HG02763 (cell line): Measurements from ENCODE around the gene BCOR.

Experiments
- ATAC-seq: cut with Tn5 transposase; IDR thresholded peaks from one replicate; pipeline ENCODE4 v1.9.1; 2021; ENCODE audit warnings: mild to moderate bottlenecking, moderate library complexity; ENCODE audit not compliant: unreplicated experiment

Gene BCOR

DNA sequence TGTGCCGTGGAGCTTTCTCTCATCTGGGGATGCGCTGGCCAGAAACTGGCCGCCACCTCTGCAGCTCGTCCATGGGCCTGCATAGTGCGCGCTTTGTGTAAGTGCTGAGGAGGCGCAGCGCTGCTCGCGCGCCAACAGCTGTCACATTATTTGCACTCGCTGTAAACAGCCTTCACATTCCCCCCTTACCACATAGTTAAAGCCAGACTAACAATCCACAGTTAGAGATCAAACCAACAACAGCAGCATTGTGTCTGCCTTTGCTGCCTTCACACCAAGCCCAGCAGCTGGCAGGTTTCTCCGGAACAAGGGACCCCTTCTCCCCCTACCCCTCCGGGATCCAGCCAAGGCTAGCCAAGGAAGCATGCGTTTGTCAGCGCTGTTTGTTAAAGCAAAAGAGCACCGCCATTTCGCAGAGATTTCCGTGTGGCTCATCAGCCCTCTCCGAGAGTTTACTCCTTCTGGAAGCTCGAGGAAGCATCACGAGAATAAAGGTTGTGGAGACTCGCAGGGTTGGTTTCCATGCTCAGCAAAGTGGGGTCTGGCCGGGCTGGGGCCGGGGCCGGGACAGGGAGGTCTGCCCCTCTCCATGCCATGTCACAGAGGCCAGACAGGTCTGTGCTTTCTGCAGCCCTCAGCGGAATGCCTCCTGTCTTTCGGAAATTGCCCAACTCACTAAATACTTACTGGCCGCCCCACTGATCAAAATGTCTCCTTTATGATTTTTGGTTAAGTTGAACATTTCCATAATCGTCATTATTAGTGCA is 11.0 kb downstream of the BCOR start:
- ATAC-seq: no peak

DNA sequence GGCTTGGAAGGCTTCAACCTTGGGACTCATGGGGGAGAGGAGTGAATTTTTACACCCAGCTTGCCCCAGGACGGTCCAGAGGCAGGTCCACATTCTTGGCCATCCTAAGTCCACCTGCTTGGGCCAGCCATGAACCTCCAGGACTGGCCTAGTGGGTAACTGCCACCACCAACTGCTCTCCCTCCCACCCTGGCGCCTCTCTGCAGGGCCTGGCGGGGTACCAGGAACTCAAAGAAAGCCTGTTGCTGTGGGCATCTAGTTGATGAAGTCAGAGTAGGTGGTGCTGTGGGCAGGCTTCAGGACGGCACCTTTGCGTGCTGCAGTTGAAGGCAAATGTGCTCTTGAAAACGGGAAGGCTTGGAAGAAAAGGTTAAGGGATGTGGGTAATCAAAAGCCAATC is 12.0 kb downstream of the BCOR start:
- ATAC-seq: no peak

DNA sequence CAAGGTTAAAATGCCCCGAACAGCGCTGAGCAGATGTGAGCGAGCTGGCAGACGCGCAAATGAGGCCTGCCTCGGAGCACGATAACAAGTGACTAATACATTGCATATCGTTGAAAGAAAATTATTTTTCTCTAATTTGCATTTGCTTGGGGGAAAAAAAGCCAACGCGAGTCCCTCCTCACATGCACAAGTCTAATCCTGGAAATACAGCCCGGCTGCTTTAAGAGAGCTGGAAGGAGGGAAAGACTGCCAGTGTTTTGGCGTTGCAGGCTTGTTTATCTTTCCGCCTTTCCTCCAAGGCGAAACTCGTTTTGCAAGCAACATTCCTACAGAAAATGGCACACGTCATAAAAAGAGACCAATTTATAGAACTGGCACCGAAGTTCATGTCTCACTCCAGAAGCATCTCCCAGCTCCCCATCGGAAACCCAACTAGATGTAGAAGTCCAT is 12.6 kb downstream of the BCOR start:
- no peak for ATAC-seq

GRCh38 chrX:40084471-40085101 is 13.2 kb downstream of the BCOR start:
- ATAC-seq: no peak

- no peak for ATAC-seq
Measured at GRCh38 chrX:40083979-40084359, 13.8 kb downstream of the BCOR start.

GRCh38 chrX:40083120-40083978 is 14.4 kb downstream of the BCOR start:
- ATAC-seq: no peak

DNA sequence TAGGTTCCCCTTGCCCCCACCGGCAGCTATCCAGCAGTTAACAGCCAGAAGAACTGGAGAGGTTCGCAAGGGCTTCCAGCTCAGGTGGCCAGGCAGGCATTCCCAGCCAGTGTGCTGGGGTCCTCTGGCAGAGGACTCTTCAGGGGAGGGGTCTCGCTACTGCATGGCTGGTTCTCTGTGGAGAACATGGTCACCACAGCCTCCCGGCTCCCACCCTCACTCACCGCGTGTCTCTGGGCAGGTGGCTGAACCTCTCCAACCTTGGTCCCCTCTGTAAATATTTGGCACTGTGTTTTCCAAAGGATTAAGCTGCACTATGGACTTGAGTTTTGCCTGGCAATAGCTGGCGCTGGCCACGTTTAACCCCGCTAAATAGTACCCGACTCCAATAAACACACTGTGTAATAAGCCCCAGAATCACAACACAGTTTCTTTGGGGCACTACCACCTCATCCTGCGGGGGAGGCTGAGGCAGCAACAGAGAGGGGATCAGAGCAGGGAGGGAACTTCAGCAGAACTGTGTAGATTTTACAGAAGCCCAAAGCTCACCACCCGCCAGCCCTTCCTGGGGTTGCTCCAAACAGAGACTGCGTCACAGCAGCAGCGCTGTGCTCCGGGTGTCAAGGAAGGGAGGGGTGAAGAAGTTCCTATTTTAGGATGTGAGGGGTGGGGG is 15.2 kb downstream of the BCOR start:
- ATAC-seq: no peak

- ATAC-seq: no peak
Measured at GRCh38 chrX:40081679-40082068, 16.1 kb downstream of the BCOR start.

GRCh38 chrX:40080894-40081678 is 16.7 kb downstream of the BCOR start:
- no peak for ATAC-seq

DNA sequence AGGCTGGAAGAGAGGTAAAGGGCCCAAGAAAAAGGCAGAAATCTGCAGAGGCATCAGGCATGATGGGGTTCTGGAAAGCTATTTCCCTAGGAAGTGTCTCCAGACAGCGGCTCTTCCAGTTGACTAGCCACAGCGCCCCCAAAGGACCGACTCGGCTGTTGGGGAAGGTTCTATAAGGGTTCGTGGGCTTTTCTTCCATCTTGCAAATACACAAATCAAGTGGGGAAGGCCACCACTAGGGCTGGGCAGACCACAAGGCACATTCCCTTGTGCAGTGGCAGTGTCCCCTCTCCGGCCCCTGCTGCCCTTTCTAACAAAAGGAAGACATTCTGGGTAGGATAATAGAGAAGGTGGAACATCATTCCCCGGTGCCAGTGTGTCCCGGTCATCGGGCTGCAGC is 18.2 kb downstream of the BCOR start:
- ATAC-seq: no peak

- no peak for ATAC-seq
Measured at GRCh38 chrX:40078489-40079227, 19.1 kb downstream of the BCOR start.

DNA sequence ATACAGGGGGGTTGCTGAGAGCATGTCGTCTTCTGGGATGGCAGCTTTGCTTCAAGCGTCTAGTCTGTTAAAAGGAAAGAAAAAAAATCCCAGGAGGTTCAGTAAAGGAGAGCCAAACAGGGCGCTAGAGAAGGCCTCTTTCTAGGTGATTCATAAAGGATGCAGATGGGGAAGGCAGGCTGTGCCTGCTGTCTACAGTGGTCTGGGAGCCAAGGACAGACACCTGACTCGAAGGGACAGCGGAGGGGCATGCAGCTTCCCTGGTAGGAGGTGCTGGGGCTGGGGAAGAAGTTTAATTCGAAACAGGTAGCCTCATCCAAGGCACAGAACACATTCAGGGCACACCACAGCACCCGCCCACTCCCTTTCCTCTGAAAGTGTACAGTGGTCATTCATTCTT is 19.9 kb downstream of the BCOR start:
- ATAC-seq: no peak

GRCh38 chrX:40076750-40077575 is 20.8 kb downstream of the BCOR start:
- ATAC-seq: no peak

- no peak for ATAC-seq
Measured at GRCh38 chrX:40074959-40075332, 22.8 kb downstream of the BCOR start.

GRCh38 chrX:40074080-40074958 is 23.4 kb downstream of the BCOR start:
- no peak for ATAC-seq

- no peak for ATAC-seq
Measured at GRCh38 chrX:40073439-40074054, 24.2 kb downstream of the BCOR start.

DNA sequence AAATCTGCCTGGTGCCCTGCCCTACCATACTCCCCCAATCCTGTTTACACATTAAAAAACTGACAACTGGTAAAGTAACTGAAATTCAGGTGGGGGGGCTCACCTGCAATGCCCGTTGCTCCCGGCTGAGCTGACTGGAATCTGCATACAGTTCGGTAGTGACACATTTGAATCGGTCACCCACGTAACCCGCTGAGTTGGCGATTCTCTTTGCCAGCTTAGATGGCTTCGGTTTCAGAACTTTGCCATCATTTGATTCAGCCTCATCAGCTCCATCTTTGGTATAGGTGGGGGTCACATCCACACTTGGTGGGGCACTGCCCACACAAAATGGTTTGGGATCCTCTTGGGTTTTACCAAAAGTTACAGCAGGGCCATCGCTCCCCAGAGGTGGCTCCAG is 25.5 kb downstream of the BCOR start:
- ATAC-seq: no peak
